DMS79 treated with DMSO at 0.1 percent for 48 hours (cell line): Measurements from ENCODE around the gene RORC.
"Not testable (repeated sequence)": the region's sequence is repeated elsewhere in the genome, so short reads cannot be mapped to it uniquely, and the experiment has no call there.

Experiments
- DNase-seq: peaks from one replicate; lab custom pipeline; 2025; lab: John Stamatoyannopoulos, UW

The RORC gene

DNA sequence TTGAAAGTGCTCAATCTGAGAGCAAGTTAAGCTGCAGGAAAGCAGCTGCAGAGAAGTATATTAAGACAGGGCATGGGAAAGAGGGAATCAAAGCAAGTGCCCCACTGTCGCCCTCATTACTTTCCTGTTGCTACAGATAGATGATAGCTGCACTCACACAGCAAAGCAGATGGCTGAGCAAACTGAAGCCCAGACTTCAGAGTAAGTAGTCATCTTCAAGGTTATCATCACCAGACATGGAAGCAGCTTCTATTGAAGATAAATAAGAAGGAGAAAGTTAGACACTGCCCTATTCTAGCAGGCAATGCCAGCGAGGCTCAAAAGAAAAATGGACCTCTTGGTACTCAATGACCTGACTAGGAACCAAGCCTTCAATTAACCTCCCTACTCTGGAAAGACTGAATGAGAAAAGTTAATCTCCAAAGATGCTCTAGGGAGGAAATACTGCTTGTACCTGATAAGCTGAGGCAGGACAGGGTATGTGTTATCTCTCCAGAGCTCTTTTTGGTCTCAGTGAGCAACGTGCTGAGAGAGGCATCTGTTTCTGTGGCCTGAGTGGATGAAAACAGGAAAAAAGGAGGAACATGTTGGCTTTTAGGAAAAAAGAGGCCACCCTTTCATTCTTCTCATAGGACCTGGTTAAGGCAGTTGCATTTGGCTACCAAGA lies 57.2 kb downstream of the RORC start:
- no peak for DNase-seq

GRCh38 chr1:151773702-151774101 lies 57.9 kb downstream of the RORC start:
- no peak for DNase-seq

GRCh38 chr1:151769270-151769669 lies 62.3 kb downstream of the RORC start:
- DNase-seq = not testable (repeated sequence)

DNA sequence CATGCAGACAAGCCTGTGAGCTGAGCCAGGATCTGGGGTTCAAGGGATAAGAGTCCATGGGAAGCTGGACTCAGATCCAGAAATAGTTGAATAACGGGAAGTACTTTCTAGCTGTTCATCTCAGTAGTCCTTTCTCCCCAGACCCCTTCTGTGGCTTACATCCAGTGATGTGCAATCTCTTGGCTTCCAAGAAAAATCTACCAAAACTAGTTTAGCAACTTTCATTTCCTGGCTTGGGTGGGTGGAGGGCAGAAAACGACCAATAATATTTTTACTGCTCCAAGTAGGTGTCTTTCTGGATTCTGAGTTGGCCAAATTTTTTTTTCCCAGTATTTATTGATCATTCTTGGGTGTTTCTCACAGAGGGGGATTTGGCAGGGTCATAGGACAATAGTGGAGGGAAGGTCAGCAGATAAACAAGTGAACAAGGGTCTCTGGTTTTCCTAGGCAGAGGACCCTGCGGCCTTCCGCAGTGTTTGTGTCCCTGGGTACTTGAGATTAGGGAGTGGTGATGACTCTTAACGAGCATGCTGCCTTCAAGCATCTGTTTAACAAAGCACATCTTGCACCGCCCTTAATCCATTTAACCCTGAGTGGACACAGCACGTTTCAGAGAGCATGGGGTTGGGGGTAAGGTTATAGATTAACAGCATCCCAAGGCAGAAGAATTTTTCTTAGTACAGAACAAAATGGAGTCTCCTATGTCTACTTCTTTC lies 63.1 kb downstream of the RORC start:
- peak; percentile 48 for DNase-seq

GRCh38 chr1:151763990-151764389 lies 67.6 kb downstream of the RORC start:
- DNase-seq = no peak

- peak; percentile 73 for DNase-seq
Measured at GRCh38 chr1:151762941-151763921, 68.4 kb downstream of the RORC start, which contains the start of gene MRPL9. TSS of gene MRPL9 (minus strand) at chr1:151763496. CDS start at chr1:151763479, 17 bp downstream.

DNA sequence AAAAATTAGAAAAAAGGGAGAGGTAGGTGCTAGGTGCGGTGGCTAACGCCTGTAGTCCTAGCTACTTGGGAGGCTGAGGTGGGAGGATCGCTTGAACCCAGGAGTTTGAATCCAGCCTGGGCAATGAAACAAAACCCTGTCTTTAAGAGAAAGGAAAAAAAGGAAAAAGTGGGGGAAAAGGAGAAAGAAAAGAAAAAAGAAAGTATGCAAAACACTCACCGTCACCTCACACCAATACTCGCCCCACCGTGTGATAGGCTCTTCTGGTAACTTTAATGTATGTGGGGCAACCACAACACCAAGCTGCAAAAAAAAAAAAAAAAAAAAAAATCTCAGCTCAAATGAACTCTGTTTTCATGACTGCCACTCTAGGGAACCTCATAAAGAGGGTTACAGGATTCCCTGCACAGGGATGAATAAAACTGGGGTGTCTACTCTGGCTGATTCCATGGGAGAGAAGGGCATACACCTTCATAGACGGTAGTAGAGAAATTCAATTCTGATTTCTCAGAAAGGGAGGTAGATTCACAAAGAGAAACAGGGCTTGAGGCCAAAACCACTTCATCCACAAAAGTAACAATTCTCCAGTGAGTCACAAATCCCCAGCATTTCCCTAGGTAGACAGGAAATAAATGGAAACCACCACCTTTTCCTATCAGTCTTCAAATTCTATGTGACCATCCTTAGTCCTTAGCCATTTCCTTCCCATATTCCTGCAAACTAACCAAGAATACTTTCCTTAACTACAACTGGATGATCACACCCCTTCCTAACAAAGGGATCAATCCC lies 70.8 kb downstream of the RORC start:
- no peak for DNase-seq

DNA sequence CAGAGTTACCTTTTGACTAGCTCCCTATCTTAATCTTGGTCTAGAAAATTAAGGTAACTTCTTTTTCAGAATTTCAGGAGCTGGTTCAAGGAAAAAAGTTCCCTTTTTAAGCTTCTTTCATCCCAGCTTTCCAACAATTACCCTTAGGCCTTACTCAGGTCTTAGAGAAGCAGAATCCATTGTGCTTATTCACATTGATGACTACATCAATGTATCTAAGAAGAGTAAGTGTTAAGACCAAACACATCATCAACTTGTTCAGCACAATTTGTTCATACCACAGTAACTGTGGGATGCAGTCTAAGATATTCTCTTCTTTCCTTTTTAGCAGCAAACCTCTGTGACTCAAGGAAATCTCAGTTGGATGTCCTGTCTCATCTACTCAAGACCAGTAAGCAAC lies 72.4 kb downstream of the RORC start:
- DNase-seq = no peak

DNA sequence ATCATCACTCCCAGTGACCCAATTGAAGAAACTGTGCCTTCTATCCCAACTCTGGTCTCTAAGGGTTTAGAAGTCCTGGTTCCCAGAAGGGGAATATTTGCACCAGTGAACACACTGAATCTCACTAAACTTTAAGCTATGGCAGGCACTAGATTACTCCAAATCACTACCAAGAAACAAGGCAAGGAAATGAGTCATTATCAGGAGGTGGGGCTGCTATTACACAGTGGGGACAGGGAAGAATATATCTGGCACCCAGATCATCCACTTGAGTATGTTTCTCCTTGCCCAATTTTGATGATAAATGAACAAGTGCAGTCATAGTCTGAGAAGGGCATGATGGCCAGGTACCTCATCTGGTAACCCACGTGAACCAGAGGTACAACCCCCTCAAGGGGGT lies 75.3 kb downstream of the RORC start:
- no peak for DNase-seq
